Transverse colon (tissue), 4 donors: Measurements from ENCODE around the gene DDX42. TPM values are rescaled to one million over a fixed set of nuclear protein-coding genes. Genes with fewer than 3 reads are reported as not detected.

Experiments used
- DNase-seq: peaks from one replicate; pipeline ENCODE4 v3.0.0-alpha.2; 2019
- H3K27ac ChIP-seq, 4 donors: fragments of 200-600 bp; sonication (generic); 2 replicates each; pipeline ENCODE4 v1.5.1; 2016 to 2018; ENCODE audit warnings: inconsistent platforms in 4 of 4
- H3K27me3 ChIP-seq: fragments of 200-600 bp; sonication (generic); 2 replicates; pipeline ENCODE4 v1.5.1; 2017; ENCODE audit warnings: inconsistent platforms
- H3K36me3 ChIP-seq, 4 donors: fragments of 200-600 bp; sonication (generic); 2 replicates each; pipeline ENCODE4 v1.5.1; 2017 to 2019; ENCODE audit warnings: inconsistent platforms in 4 of 4
- H3K4me1 ChIP-seq, 4 donors: fragments of 200-600 bp; sonication (generic); 2 replicates each; pipeline ENCODE4 v1.5.1; 2017 to 2020; ENCODE audit warnings: inconsistent platforms in 4 of 4
- H3K4me3 ChIP-seq, 4 donors: fragments of 200-600 bp; sonication (generic); 1 replicate in 1 of 4; 2 replicates in 3 of 4; pipeline versions ENCODE4 v1.5.1 to v1.6.1; 2017 to 2019; ENCODE audit warnings: inconsistent platforms in 4 of 4
- H3K9me3 ChIP-seq, 2 donors: fragments of 200-600 bp; sonication (generic); 2 replicates each; pipeline ENCODE4 v1.5.1; 2017 to 2019; ENCODE audit warnings: inconsistent platforms in 2 of 2
- CTCF ChIP-seq, 5 experiments: fragments of 200-600 bp in 3 of 5; fragments of 450-650 bp in 2 of 5; sonication (generic) in 3 of 5; IDR thresholded peaks; 1 replicate in 2 of 5; 2 replicates in 3 of 5; pipeline ENCODE4 v1.5.1; 2016 to 2017; ENCODE audit warnings: antibody characterized with exemption in 5 of 5, inconsistent platforms in 3 of 5, mild to moderate bottlenecking in 2 of 5, moderate library complexity in 1 of 5
- EP300 ChIP-seq: sonication (generic); formaldehyde crosslinking; IDR thresholded peaks from one replicate; pipeline ENCODE4 v1.6.1; 2017; ENCODE audit warnings: antibody characterized with exemption, low read depth
- POLR2A ChIP-seq: fragments of 450-650 bp; IDR thresholded peaks from one replicate; pipeline ENCODE4 v1.6.1; 2016; ENCODE audit warnings: antibody characterized with exemption, mild to moderate bottlenecking, moderate library complexity
- POLR2AphosphoS5 ChIP-seq, 3 donors: sonication (generic); formaldehyde crosslinking; IDR thresholded peaks; one replicate each; pipeline ENCODE4 v1.6.1; 2016; ENCODE audit warnings: antibody characterized with exemption in 3 of 3
- WGBS, 2 donors: methylation state at CpG; one replicate each; pipeline ENCODE4 v1.1.5; 2018; ENCODE audit warnings: low coverage in 1 of 2; 5-methylcytosine and 5-hydroxymethylcytosine counted together
- in situ Hi-C, 4 donors: fragments of 200-750 bp; cut with MboI; loops; one replicate each; pipeline versions ENCODE4 v1.15.0 to v1.15.1; 2017; ENCODE audit warnings: low sequenced_read_pairs in 3 of 4, low pct_ligation_motif_present in 1 of 4, low pct_unique_long_range_greater_than_20kb in 1 of 4
- intact Hi-C: fragments of 100-400 bp; cut with DNase I; formaldehyde crosslinking; loops from one replicate; pipeline ENCODE4 v1.15.1; 2023; ENCODE audit warnings: low total_unique reads
- total RNA-seq, 4 donors: library from RNA; depleted of rRNA; stranded (reverse); fragments of >200 nt; gene quantifications; one replicate each; pipeline ENCODE4 v1.1.0, GENCODE V29; 2016

The DDX42 gene
- total RNA-seq, 4 donors from 2014 or later = 71.8 to 129 (median 99.4) TPM

- Histone ChIP-seq H3K27ac (peak overlapping the region; percentile 3 to 58 (median 44)), H3K27me3 (no peaks in the 10 kb centered on the region), H3K4me3 (peak overlapping the region in 3 of 4 donors; percentile 5 to 42 (median 23)), H3K4me1 (peaks cover 0 to 17% (median 7%) of the 10 kb centered on the region in 4 donors), H3K36me3 (no peaks in the 10 kb centered on the region), H3K9me3 (no peaks in the 10 kb centered on the region)
- in situ Hi-C loops = no loop called here
- WGBS, 2 donors = 0 to 35% methylated on average over 5 to 82 of the region's 82 CpGs
- intact Hi-C loops = loop anchor here (10.0 kb wide), 1 partner anchor 74 kb away; the partner anchor contains the start of genes CCDC47 and DDX42
- DNase-seq = peak; percentile 93
- peak; percentile 54 to 72 (median 60) for TF ChIP-seq CTCF (IDR thresholded peaks at IDR 0.05)
- no peak for TF ChIP-seq EP300
- peak in 1 of 3 donors; percentile 34 for TF ChIP-seq POLR2AphosphoS5 (IDR thresholded peaks at IDR 0.05)
Measured at GRCh38 chr17:63848834-63849689, 75.1 kb downstream of the DDX42 start.

GRCh38 chr17:63850401-63850800 is 76.4 kb downstream of the DDX42 start:
- intact Hi-C loops = no loop called here
- no peaks in the 10 kb centered on the region for H3K36me3 ChIP-seq
- no peaks in the 10 kb centered on the region for H3K9me3 ChIP-seq
- H3K27me3 ChIP-seq = no peaks in the 10 kb centered on the region
- peaks cover 0 to 17% (median 5%) of the 10 kb centered on the region in 4 donors for H3K4me1 ChIP-seq
- in situ Hi-C loops = no loop called here
- H3K27ac ChIP-seq = no peak overlapping the region
- TF ChIP-seq POLR2AphosphoS5 (IDR thresholded peaks at IDR 0.05) (no peak), CTCF (IDR thresholded peaks at IDR 0.05) (no peak), EP300 (no peak), POLR2A (no peak)
- no peak for DNase-seq
- 80 to 84% methylated on average over 9 of the region's 9 CpGs for WGBS, 2 donors
- no peak overlapping the region for H3K4me3 ChIP-seq

GRCh38 chr17:63853260-63853659 is 79.3 kb downstream of the DDX42 start:
- in situ Hi-C loops (no loop called here), intact Hi-C loops (no loop called here)
- no peaks in the 10 kb centered on the region for H3K27me3 ChIP-seq
- WGBS, 2 donors = 75 to 98% methylated on average over 1 to 2 of the region's 2 CpGs
- no peak overlapping the region for H3K27ac ChIP-seq
- H3K36me3 ChIP-seq = no peaks in the 10 kb centered on the region
- H3K9me3 ChIP-seq = no peaks in the 10 kb centered on the region
- DNase-seq = no peak
- no peak overlapping the region for H3K4me3 ChIP-seq
- peaks cover 0 to 12% (median 5%) of the 10 kb centered on the region in 4 donors for H3K4me1 ChIP-seq
- TF ChIP-seq CTCF (IDR thresholded peaks at IDR 0.05) (no peak), EP300 (no peak), POLR2A (no peak), POLR2AphosphoS5 (IDR thresholded peaks at IDR 0.05) (no peak)

- WGBS, 2 donors = 58 to 85% methylated on average over 2 to 5 of the region's 5 CpGs
- no peak overlapping the region for H3K4me3 ChIP-seq
- H3K36me3 ChIP-seq = no peaks in the 10 kb centered on the region
- intact Hi-C loops (no loop called here), in situ Hi-C loops (no loop called here)
- no peak for DNase-seq
- no peaks in the 10 kb centered on the region for H3K9me3 ChIP-seq
- no peak for TF ChIP-seq EP300
- no peak for TF ChIP-seq POLR2AphosphoS5 (IDR thresholded peaks at IDR 0.05)
- TF ChIP-seq POLR2A = no peak
- TF ChIP-seq CTCF (IDR thresholded peaks at IDR 0.05) = no peak
- H3K27me3 ChIP-seq = no peaks in the 10 kb centered on the region
- H3K4me1 ChIP-seq = no peaks in the 10 kb centered on the region
- no peak overlapping the region for H3K27ac ChIP-seq
Measured at GRCh38 chr17:63854709-63855108, 80.7 kb downstream of the DDX42 start.
